ENCODE data around the gene WDR7. TPM values are rescaled to one million over a fixed set of nuclear protein-coding genes. Genes with fewer than 3 reads are reported as not detected.

Gene WDR7
- total RNA-seq, 2 donors from 2014 or later: 19.7 to 29.0 TPM

DNA sequence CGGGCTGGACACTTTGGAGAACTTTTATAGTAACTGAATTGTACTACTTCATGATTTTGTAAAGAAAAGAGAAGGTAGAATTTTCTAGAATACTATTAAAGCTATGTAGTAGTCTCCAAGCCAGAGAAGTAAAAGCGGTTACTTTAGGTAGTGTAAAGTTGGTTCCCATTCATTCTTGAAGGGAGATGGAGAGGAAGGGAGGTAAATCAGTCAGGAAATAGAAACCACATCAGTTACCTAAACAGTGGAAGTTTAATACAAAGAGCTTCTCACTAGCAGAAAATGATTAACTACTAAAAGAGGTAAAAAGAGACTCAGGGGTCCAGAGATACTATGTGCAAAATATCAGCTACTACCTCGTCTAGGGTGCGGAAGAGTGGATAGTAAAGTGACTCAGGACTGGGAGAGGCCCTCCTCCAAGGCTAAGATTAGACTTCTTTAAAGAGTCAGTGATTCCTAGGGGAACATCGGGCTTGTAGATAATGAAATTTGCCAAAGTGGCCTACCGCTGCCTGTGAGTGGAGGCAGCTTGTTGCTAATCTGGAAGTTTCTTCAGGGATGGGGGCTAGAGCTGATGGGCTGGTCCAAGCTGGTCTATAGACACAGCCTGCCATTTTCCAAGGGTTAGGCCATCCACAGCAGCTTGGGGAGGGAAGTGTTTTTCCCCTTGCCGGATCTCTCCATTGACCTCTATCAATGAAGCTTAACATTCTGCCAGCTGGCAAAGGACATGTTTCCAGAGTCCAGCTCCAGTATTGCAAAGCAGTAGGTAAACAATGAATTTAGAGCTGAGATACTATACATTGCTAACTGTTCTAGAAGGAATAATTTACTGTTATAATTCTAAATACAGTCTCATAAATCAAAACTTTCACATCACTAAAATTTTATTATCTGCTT, 249.3 kb downstream of the WDR7 start:
- no peak overlapping the region for H3K27ac ChIP-seq
- no peaks in the 10 kb centered on the region for H3K9me3 ChIP-seq
- H3K36me3 ChIP-seq: no peaks in the 10 kb centered on the region
- no peaks in the 10 kb centered on the region for H3K4me1 ChIP-seq (replicated peaks)
- no peaks in the 10 kb centered on the region for H3K27me3 ChIP-seq (replicated peaks; ENCODE audit: insufficient read depth)
- TF ChIP-seq, protein P1, sequence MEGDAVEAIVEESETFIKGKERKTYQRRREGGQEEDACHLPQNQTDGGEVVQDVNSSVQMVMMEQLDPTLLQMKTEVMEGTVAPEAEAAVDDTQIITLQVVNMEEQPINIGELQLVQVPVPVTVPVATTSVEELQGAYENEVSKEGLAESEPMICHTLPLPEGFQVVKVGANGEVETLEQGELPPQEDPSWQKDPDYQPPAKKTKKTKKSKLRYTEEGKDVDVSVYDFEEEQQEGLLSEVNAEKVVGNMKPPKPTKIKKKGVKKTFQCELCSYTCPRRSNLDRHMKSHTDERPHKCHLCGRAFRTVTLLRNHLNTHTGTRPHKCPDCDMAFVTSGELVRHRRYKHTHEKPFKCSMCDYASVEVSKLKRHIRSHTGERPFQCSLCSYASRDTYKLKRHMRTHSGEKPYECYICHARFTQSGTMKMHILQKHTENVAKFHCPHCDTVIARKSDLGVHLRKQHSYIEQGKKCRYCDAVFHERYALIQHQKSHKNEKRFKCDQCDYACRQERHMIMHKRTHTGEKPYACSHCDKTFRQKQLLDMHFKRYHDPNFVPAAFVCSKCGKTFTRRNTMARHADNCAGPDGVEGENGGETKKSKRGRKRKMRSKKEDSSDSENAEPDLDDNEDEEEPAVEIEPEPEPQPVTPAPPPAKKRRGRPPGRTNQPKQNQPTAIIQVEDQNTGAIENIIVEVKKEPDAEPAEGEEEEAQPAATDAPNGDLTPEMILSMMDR (IDR thresholded peaks at IDR 0.05): no peak
- no peak for TF ChIP-seq POLR2AphosphoS5 (IDR thresholded peaks at IDR 0.05)
- TF ChIP-seq POLR2A (IDR thresholded peaks at IDR 0.05): no peak
- DNase-seq (ENCODE audit: low spot score): no peak
- no peak overlapping the region for H3K4me3 ChIP-seq
- 87% methylated on average over 7 of the region's 7 CpGs for WGBS
- intact Hi-C loops (cut with DNase I): no loop called here

DNA sequence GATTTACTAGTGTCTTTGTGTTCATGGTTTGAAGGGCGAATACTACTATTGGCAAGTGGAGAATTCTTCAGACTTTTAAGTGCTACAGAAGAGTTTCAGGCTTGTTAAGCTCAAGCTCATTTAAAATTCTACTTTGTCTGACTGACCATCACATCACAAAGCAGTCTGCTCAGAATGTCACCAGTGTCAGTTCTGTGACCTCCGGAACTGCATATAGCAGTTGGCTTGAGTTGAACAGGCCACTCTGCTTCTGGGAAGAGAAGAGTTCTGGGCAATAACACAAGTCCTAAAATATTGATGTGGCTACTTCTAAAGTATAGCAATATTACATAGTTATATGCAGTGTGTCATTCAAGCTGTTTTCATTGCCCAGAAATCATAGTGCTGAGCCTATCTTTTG, 250.8 kb downstream of the WDR7 start:
- Histone ChIP-seq H3K9me3 (no peaks in the 10 kb centered on the region), H3K27me3 (replicated peaks; ENCODE audit: insufficient read depth) (no peaks in the 10 kb centered on the region), H3K27ac (no peak overlapping the region), H3K36me3 (no peaks in the 10 kb centered on the region), H3K4me3 (no peak overlapping the region), H3K4me1 (replicated peaks) (no peaks in the 10 kb centered on the region)
- WGBS: 97% methylated on average over 2 of the region's 2 CpGs
- TF ChIP-seq, protein P1 (IDR thresholded peaks at IDR 0.05): no peak
- TF ChIP-seq POLR2AphosphoS5 (IDR thresholded peaks at IDR 0.05) (no peak), POLR2A (IDR thresholded peaks at IDR 0.05) (no peak)
- no peak for DNase-seq (ENCODE audit: low spot score)
- intact Hi-C loops (cut with DNase I): no loop called here

DNA sequence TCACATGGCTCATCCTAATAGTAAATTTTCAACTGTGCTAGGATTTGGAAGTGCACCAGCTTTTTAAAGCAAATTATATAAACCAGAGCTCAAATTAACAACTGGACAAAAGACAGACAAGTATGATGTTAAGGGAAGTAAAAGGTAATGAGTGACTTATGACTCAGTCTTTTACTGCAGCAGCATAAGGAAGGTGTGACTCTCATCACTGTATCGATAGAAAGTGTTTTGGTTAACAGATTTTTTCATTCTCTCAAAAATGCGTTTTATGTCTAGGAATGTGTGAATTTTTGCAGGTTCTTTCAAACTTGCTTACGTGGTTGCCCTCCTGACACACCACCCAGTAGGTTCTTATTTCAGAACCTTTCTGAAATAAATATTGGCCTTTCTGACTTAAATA, 251.5 kb downstream of the WDR7 start:
- H3K27me3 ChIP-seq (replicated peaks; ENCODE audit: insufficient read depth): no peaks in the 10 kb centered on the region
- H3K27ac ChIP-seq: no peak overlapping the region
- no peak for DNase-seq (ENCODE audit: low spot score)
- no peaks in the 10 kb centered on the region for H3K36me3 ChIP-seq
- no peak overlapping the region for H3K4me3 ChIP-seq
- H3K9me3 ChIP-seq: no peaks in the 10 kb centered on the region
- WGBS: 92% methylated on average over 3 of the region's 3 CpGs
- H3K4me1 ChIP-seq (replicated peaks): no peaks in the 10 kb centered on the region
- intact Hi-C loops (cut with DNase I): no loop called here
- TF ChIP-seq POLR2AphosphoS5 (IDR thresholded peaks at IDR 0.05) (no peak), POLR2A (IDR thresholded peaks at IDR 0.05) (no peak)
- TF ChIP-seq, protein P1 (IDR thresholded peaks at IDR 0.05): no peak

DNA sequence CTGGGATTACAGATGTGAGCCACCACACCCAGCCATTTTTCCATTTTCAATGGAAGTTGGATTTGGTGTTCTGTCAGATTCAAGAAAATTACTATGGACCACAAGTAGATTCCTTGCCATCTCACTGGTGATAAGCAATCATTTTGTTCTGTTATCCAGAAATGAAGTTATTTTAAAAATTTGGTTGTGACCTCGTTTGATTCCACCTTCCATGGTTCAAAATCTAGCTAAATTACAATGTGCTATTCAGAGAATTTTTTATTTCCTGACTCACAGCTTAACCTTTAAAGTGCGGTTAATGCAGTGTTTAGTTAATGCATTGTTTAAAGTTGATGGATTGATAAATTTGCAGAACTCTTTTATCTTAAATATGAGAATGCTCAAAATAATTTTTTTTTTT, 252.5 kb downstream of the WDR7 start:
- DNase-seq (ENCODE audit: low spot score): no peak
- 75% methylated on average over 2 of the region's 2 CpGs for WGBS
- no peaks in the 10 kb centered on the region for H3K36me3 ChIP-seq
- H3K27ac ChIP-seq: no peak overlapping the region
- intact Hi-C loops (cut with DNase I): no loop called here
- TF ChIP-seq POLR2A (IDR thresholded peaks at IDR 0.05) (no peak), POLR2AphosphoS5 (IDR thresholded peaks at IDR 0.05) (no peak)
- TF ChIP-seq, protein P1 (IDR thresholded peaks at IDR 0.05): no peak
- H3K4me1 ChIP-seq (replicated peaks): no peaks in the 10 kb centered on the region
- no peak overlapping the region for H3K4me3 ChIP-seq
- H3K27me3 ChIP-seq (replicated peaks; ENCODE audit: insufficient read depth): no peaks in the 10 kb centered on the region
- no peaks in the 10 kb centered on the region for H3K9me3 ChIP-seq

DNA sequence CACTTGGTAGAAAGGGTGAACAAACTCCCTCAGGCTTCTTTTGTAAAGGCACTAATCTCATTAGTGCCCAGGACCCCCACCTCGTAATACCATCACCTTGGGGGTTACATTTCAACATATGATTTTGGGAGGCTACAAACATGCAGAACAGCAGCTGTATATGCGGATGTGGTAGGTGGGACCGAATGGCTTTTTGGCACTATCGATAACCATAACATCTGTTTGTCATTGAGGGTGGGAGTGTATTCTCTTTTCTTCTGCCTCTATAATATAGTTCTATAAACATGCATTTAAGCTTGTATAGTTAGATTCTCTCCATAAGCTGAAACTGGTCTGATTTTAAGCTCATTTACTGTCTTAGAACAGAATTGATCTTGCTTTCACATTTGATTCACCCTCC, 256.6 kb downstream of the WDR7 start:
- Histone ChIP-seq H3K4me1 (replicated peaks) (no peaks in the 10 kb centered on the region), H3K27ac (no peak overlapping the region), H3K27me3 (replicated peaks; ENCODE audit: insufficient read depth) (no peaks in the 10 kb centered on the region), H3K4me3 (no peak overlapping the region), H3K36me3 (no peaks in the 10 kb centered on the region), H3K9me3 (no peaks in the 10 kb centered on the region)
- DNase-seq (ENCODE audit: low spot score): no peak
- TF ChIP-seq POLR2AphosphoS5 (IDR thresholded peaks at IDR 0.05): no peak
- no peak for TF ChIP-seq POLR2A (IDR thresholded peaks at IDR 0.05)
- TF ChIP-seq, protein P1 (IDR thresholded peaks at IDR 0.05): no peak
- WGBS: over 99% methylated on average over 4 of the region's 4 CpGs
- intact Hi-C loops (cut with DNase I): no loop called here

Data from prostate gland (tissue), 2 donors.